HG03175 (cell line): ENCODE data around the gene ANXA1.

ENCODE experiments used
- ATAC-seq: cut with Tn5 transposase; IDR thresholded peaks from one replicate; pipeline ENCODE4 v1.9.1; 2021; ENCODE audit warnings: mild to moderate bottlenecking, moderate library complexity; ENCODE audit not compliant: unreplicated experiment

Gene ANXA1

GRCh38 chr9:73137914-73138313 is 13.8 kb upstream of the ANXA1 start:
- no peak for ATAC-seq

- no peak for ATAC-seq
These were observed 13.1 kb upstream of the ANXA1 start for GRCh38 chr9:73138516-73138915.

GRCh38 chr9:73141282-73141681 is 10.4 kb upstream of the ANXA1 start:
- ATAC-seq = no peak

GRCh38 chr9:73143711-73144328 is 7.8 kb upstream of the ANXA1 start:
- ATAC-seq = no peak

GRCh38 chr9:73146111-73146815 is 5.4 kb upstream of the ANXA1 start:
- no peak for ATAC-seq

- ATAC-seq = no peak
These were observed 3.2 kb upstream of the ANXA1 start for GRCh38 chr9:73148447-73148937.

GRCh38 chr9:73149371-73150067 is 2.1 kb upstream of the ANXA1 start:
- peak; percentile 75 for ATAC-seq

- ATAC-seq = no peak
These were observed 829 bp downstream of the ANXA1 start for GRCh38 chr9:73152543-73152844.

GRCh38 chr9:73152953-73153352 is 1.3 kb downstream of the ANXA1 start:
- ATAC-seq = peak; percentile 73

- ATAC-seq = no peak
These were observed 2.1 kb downstream of the ANXA1 start for GRCh38 chr9:73153793-73154227.

GRCh38 chr9:73154271-73154670 is 2.6 kb downstream of the ANXA1 start:
- ATAC-seq = no peak

GRCh38 chr9:73154722-73155121 is 3.1 kb downstream of the ANXA1 start:
- no peak for ATAC-seq

GRCh38 chr9:73155377-73155776 is 3.7 kb downstream of the ANXA1 start:
- ATAC-seq = no peak

GRCh38 chr9:73155968-73156864 is 4.6 kb downstream of the ANXA1 start:
- no peak for ATAC-seq

- ATAC-seq = no peak
These were observed 5.2 kb downstream of the ANXA1 start for GRCh38 chr9:73156865-73157187.

GRCh38 chr9:73157811-73158210 is 6.1 kb downstream of the ANXA1 start:
- no peak for ATAC-seq

- ATAC-seq = no peak
These were observed 7.1 kb downstream of the ANXA1 start for GRCh38 chr9:73158723-73159122.

GRCh38 chr9:73160868-73161267 is 9.2 kb downstream of the ANXA1 start:
- no peak for ATAC-seq

- ATAC-seq = peak; percentile 42
These were observed 11.5 kb downstream of the ANXA1 start for GRCh38 chr9:73162987-73163768.

- no peak for ATAC-seq
These were observed 14.2 kb downstream of the ANXA1 start for GRCh38 chr9:73165911-73166310.
